ENCODE results near the gene METTL27. TPM values are rescaled to one million over a fixed set of nuclear protein-coding genes. Genes with fewer than 3 reads are reported as not detected.
A peak's percentile ranks its signal among the peaks of the same experiment; 100 is the strongest.

METTL27 gene
- polyA plus RNA-seq, 3 donors, result 1.1 to 2.1 (median 1.2) TPM

DNA sequence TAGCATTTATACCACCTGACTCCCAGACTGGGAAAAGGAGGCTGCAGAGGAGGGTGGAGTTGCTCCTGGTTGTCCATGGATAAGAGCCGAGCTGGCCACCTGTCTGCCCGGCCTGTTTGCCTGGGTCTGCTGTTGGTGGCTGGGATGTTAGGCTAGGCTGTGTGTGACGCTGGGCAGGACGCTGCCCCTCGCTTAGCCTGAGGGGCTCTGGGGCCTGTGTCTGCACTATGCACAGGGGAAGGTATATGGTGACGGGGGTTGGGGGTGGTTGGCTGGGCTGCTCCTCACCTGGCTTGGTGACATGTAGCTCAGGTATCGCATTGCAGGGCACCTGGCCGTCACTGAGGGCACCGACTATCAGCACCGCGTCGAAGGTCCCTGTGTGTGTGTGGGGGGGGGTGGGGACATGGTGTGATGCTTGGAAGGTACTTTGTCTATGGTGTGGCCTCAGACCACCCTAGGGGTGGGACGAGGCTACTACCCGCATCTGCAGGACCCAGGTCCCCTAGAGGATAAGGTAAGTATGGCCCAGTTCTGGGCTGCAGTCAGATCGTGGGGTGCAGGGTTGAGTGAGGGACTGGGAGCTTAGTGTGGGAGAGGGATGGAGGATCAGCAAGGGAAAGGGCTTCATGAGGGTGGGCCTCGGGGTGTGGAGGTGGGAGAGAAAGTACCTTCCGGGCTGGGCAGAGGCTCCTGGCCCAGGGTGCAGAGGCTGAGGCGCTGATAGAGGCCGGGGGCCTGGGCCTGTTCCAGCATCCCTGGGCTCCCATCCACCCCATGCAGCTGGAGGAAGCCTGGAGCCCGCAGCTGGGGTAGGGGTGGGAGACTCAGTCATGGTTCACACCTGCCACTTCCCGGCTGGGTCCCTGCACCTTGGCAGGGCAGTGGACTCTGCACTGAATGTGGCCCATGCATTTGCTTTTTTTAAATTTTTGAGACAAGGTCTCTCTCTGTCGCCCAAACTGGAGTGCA, 2.3 kb downstream of the METTL27 start:
- no peaks in the 10 kb centered on the region for H3K9me3 Mint-ChIP-seq
- H3K27me3 Mint-ChIP-seq (ENCODE audit: low read depth in 3 of 3), result peaks cover 10 to 15% (median 14%) of the 10 kb centered on the region in 3 donors
- no peak overlapping the region for H3K27ac Mint-ChIP-seq
- Histone ChIP-seq H3K4me3 (replicated peaks in 1 of 3; ENCODE audit: low read depth in 2 of 3, low read length in 3 of 3) (no peak overlapping the region), H3K27ac (ENCODE audit: low read depth in 1 of 2, low read length in 2 of 2) (no peak overlapping the region), H3K27me3 (ENCODE audit: control insufficient read depth in 2 of 2, insufficient read depth in 2 of 2, low read length in 2 of 2) (no peaks in the 10 kb centered on the region), H3K4me1 (ENCODE audit: control insufficient read depth in 1 of 2, insufficient read depth in 2 of 2, low read length in 2 of 2) (peaks cover 30 to 31% of the 10 kb centered on the region in 2 donors), H3K9ac (ENCODE audit: insufficient read depth, low read length, poor library complexity, severe bottlenecking) (no peak overlapping the region), H4K20me1 (ENCODE audit: insufficient read depth, low read length) (no peaks in the 10 kb centered on the region), H3K79me2 (ENCODE audit: insufficient read depth, low read length) (no peaks in the 10 kb centered on the region), H3K36me3 (replicated peaks in 1 of 2; ENCODE audit: control insufficient read depth in 1 of 2, insufficient read depth in 2 of 2, low read length in 2 of 2) (no peaks in the 10 kb centered on the region), H3K4me2 (replicated peaks; ENCODE audit: extremely low read depth, low read length, poor library complexity, severe bottlenecking) (no peak overlapping the region), H2AFZ (ENCODE audit: insufficient read depth, low read depth, low read length, poor library complexity, severe bottlenecking) (no peak overlapping the region), H3K9me3 (replicated peaks in 1 of 2; ENCODE audit: control insufficient read depth in 1 of 2, insufficient read depth in 1 of 2, low read length in 2 of 2) (no peaks in the 10 kb centered on the region)
- H3K4me3 Mint-ChIP-seq, result peak overlapping the region in 1 of 2 donors; percentile 24
- TF ChIP-seq, protein P1, sequence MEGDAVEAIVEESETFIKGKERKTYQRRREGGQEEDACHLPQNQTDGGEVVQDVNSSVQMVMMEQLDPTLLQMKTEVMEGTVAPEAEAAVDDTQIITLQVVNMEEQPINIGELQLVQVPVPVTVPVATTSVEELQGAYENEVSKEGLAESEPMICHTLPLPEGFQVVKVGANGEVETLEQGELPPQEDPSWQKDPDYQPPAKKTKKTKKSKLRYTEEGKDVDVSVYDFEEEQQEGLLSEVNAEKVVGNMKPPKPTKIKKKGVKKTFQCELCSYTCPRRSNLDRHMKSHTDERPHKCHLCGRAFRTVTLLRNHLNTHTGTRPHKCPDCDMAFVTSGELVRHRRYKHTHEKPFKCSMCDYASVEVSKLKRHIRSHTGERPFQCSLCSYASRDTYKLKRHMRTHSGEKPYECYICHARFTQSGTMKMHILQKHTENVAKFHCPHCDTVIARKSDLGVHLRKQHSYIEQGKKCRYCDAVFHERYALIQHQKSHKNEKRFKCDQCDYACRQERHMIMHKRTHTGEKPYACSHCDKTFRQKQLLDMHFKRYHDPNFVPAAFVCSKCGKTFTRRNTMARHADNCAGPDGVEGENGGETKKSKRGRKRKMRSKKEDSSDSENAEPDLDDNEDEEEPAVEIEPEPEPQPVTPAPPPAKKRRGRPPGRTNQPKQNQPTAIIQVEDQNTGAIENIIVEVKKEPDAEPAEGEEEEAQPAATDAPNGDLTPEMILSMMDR (IDR thresholded peaks at IDR 0.05), result no peak
- intact Hi-C loops (cut with micrococcal nuclease), result no loop called here
- H3K4me1 Mint-ChIP-seq, result peaks cover 21% of the 10 kb centered on the region
- WGBS (ENCODE audit: insufficient coverage), result 98% methylated on average over 20 of the region's 22 CpGs
- DNase-seq, result no peak
- no peaks in the 10 kb centered on the region for H3K36me3 Mint-ChIP-seq

DNA sequence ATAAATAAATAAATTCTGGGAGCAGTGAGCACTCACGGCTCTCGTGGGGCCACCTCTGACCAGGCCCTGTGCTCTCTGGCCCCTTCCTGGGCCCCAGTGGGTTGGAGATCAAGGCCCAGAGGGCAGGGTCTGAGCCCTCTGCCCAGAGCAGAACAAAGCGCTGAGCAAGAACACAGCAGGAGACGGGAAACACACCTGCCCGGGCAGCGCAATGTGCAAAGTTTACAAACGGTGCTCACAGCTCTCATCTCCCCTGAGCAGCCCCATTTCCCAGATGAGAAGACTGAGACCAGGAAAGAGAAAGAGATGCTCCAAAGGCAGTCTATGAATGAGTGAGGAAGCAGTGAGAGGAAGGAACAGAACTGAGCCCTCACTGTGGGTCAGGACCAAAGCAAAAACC, 3.0 kb downstream of the METTL27 start:
- Histone ChIP-seq H2AFZ (ENCODE audit: insufficient read depth, low read depth, low read length, poor library complexity, severe bottlenecking) (no peak overlapping the region), H3K79me2 (ENCODE audit: insufficient read depth, low read length) (no peaks in the 10 kb centered on the region), H3K4me3 (replicated peaks in 1 of 3; ENCODE audit: low read depth in 2 of 3, low read length in 3 of 3) (no peak overlapping the region), H3K27ac (ENCODE audit: low read depth in 1 of 2, low read length in 2 of 2) (no peak overlapping the region), H3K4me2 (replicated peaks; ENCODE audit: extremely low read depth, low read length, poor library complexity, severe bottlenecking) (no peak overlapping the region), H3K9ac (ENCODE audit: insufficient read depth, low read length, poor library complexity, severe bottlenecking) (no peak overlapping the region), H3K27me3 (ENCODE audit: control insufficient read depth in 2 of 2, insufficient read depth in 2 of 2, low read length in 2 of 2) (no peaks in the 10 kb centered on the region), H3K4me1 (ENCODE audit: control insufficient read depth in 1 of 2, insufficient read depth in 2 of 2, low read length in 2 of 2) (peaks cover 23 to 24% of the 10 kb centered on the region in 2 donors), H3K36me3 (replicated peaks in 1 of 2; ENCODE audit: control insufficient read depth in 1 of 2, insufficient read depth in 2 of 2, low read length in 2 of 2) (no peaks in the 10 kb centered on the region), H4K20me1 (ENCODE audit: insufficient read depth, low read length) (no peaks in the 10 kb centered on the region), H3K9me3 (replicated peaks in 1 of 2; ENCODE audit: control insufficient read depth in 1 of 2, insufficient read depth in 1 of 2, low read length in 2 of 2) (no peaks in the 10 kb centered on the region)
- 98% methylated on average over 4 of the region's 7 CpGs for WGBS (ENCODE audit: insufficient coverage)
- Mint-ChIP-seq H3K36me3 (no peaks in the 10 kb centered on the region), H3K27ac (no peak overlapping the region), H3K9me3 (no peaks in the 10 kb centered on the region), H3K27me3 (ENCODE audit: low read depth in 3 of 3) (peaks cover 10 to 15% (median 14%) of the 10 kb centered on the region in 3 donors), H3K4me3 (no peak overlapping the region), H3K4me1 (peaks cover 15% of the 10 kb centered on the region)
- no peak for DNase-seq
- TF ChIP-seq, protein P1 (IDR thresholded peaks at IDR 0.05), result no peak
- intact Hi-C loops (cut with micrococcal nuclease), result no loop called here
